Kidney epithelial cell (primary cell): Measurements from ENCODE around the gene GTF2A1. TPM values are rescaled to one million over a fixed set of nuclear protein-coding genes. Genes with fewer than 3 reads are reported as not detected.

Experiments
- DNase-seq: peaks from one replicate; pipeline ENCODE4 v3.0.0-alpha.2; 2010; ENCODE audit warnings: low read depth
- H3K27me3 ChIP-seq: 2 replicates; pipeline ENCODE4 v1.6.0; 2011; ENCODE audit warnings: low read length; ENCODE audit not compliant: control insufficient read depth, insufficient read depth
- H3K36me3 ChIP-seq: 2 replicates; pipeline ENCODE4 v1.5.1; 2011; ENCODE audit warnings: low read length; ENCODE audit not compliant: control insufficient read depth, insufficient read depth
- H3K4me3 ChIP-seq: 2 replicates; pipeline ENCODE4 v1.5.1; 2011; ENCODE audit warnings: low read depth, mild to moderate bottlenecking, control low read depth, low read length
- total RNA-seq: library from RNA; depleted of rRNA; stranded (reverse); fragments of >200 nt; gene quantifications from 2 replicates; pipeline ENCODE4 v1.2.3, GENCODE V29; 2015
- TF ChIP-seq, protein P1 (sequence below): IDR thresholded peaks from 2 replicates; pipeline ENCODE4 v1.5.1; 2011; ENCODE audit warnings: mild to moderate bottlenecking, moderate library complexity, low read length, control low read depth, inconsistent platforms; ENCODE audit not compliant: insufficient read depth, poor library complexity, severe bottlenecking

GTF2A1 gene
- total RNA-seq, 1 donor from 2014 or later, result 31.9 TPM

- Histone ChIP-seq H3K27me3 (no peaks in the 10 kb centered on the region), H3K36me3 (no peaks in the 10 kb centered on the region)
- no peak for DNase-seq
Observed at GRCh38 chr14:81127785-81128184, 93.0 kb downstream of the GTF2A1 start.

DNA sequence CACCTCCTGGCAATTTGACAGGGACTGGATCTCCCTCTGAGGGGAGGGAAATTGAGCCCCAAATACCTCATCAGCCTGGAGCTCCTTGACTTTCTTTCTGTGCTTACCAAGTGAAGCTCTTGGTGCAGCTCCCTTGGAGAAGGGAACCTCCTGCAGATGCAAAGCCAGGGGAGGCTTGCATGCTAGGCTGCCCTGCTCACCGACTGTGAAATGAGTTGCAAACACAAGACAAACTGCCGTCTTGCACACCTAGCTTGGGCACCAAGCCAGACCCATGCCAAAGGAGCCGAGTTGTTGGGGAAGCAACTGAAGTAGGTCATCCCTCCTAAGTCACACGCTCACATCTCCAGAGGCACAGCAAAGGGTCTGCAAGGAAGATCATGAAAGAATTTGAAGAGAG, 95.2 kb downstream of the GTF2A1 start:
- TF ChIP-seq, protein P1, sequence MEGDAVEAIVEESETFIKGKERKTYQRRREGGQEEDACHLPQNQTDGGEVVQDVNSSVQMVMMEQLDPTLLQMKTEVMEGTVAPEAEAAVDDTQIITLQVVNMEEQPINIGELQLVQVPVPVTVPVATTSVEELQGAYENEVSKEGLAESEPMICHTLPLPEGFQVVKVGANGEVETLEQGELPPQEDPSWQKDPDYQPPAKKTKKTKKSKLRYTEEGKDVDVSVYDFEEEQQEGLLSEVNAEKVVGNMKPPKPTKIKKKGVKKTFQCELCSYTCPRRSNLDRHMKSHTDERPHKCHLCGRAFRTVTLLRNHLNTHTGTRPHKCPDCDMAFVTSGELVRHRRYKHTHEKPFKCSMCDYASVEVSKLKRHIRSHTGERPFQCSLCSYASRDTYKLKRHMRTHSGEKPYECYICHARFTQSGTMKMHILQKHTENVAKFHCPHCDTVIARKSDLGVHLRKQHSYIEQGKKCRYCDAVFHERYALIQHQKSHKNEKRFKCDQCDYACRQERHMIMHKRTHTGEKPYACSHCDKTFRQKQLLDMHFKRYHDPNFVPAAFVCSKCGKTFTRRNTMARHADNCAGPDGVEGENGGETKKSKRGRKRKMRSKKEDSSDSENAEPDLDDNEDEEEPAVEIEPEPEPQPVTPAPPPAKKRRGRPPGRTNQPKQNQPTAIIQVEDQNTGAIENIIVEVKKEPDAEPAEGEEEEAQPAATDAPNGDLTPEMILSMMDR, result no peak
- Histone ChIP-seq H3K4me3 (no peak overlapping the region), H3K27me3 (no peaks in the 10 kb centered on the region), H3K36me3 (no peaks in the 10 kb centered on the region)
- DNase-seq, result no peak

More at GRCh38 chr14:81127785-81128184, 93.0 kb downstream of the GTF2A1 start:
- TF ChIP-seq, protein P1, result no peak
- H3K4me3 ChIP-seq, result no peak overlapping the region

Other genes with a start within 250 kb of the GTF2A1 start
- 17.9 and 20.2 TPM in 2 replicates for gene STON2, start 179.4 kb upstream of the GTF2A1 start, total RNA-seq